CD14-positive monocyte (primary cell): Measurements from ENCODE around the gene ZNF729. TPM values are rescaled to one million over a fixed set of nuclear protein-coding genes. Genes with fewer than 3 reads are reported as not detected.

Source experiments
- DNase-seq, 3 donors: peaks; one replicate each; pipeline ENCODE4 v3.0.0-alpha.2; 2011 to 2022
- H2AFZ ChIP-seq: 2 replicates; pipeline ENCODE4 v1.6.0; 2012; ENCODE audit warnings: mild to moderate bottlenecking, low read depth, low read length, inconsistent platforms; ENCODE audit not compliant: insufficient read depth, poor library complexity, severe bottlenecking
- H3K27ac ChIP-seq, 2 donors: 1 replicate in 1 of 2; 2 replicates in 1 of 2; pipeline ENCODE4 v1.5.1; 2012 to 2013; ENCODE audit warnings: low read length in 2 of 2, control low read depth in 1 of 2, inconsistent platforms in 1 of 2, low read depth in 1 of 2, mild to moderate bottlenecking in 1 of 2
- H3K27me3 ChIP-seq, 2 donors: one replicate each; pipeline versions ENCODE4 v1.6.0 to v1.6.1; 2011 to 2013; ENCODE audit warnings: low read length in 2 of 2; ENCODE audit not compliant: control insufficient read depth in 2 of 2, insufficient read depth in 2 of 2
- H3K36me3 ChIP-seq, 2 donors: replicated peaks in 1 of 2; 1 replicate in 1 of 2; 2 replicates in 1 of 2; pipeline versions ENCODE4 v1.5.1 to v1.6.1; 2012 to 2013; ENCODE audit warnings: low read length in 2 of 2, control low read depth in 1 of 2, inconsistent platforms in 1 of 2, mild to moderate bottlenecking in 1 of 2; ENCODE audit not compliant: insufficient read depth in 2 of 2, control insufficient read depth in 1 of 2
- H3K4me1 ChIP-seq, 2 donors: 1 replicate in 1 of 2; 2 replicates in 1 of 2; pipeline versions ENCODE4 v1.5.1 to v1.6.1; 2012 to 2013; ENCODE audit warnings: low read length in 2 of 2, control low read depth in 1 of 2, inconsistent platforms in 1 of 2, mild to moderate bottlenecking in 1 of 2, moderate library complexity in 1 of 2; ENCODE audit not compliant: insufficient read depth in 2 of 2, control insufficient read depth in 1 of 2
- H3K4me2 ChIP-seq: replicated peaks from 2 replicates; pipeline ENCODE3; 2012; ENCODE audit warnings: low read length, moderate library complexity, mild to moderate bottlenecking; ENCODE audit not compliant: poor library complexity, severe bottlenecking; ENCODE audit errors: extremely low read depth
- H3K4me3 ChIP-seq, 3 experiments: fragments of 200-600 bp in 1 of 3; sonication (generic) in 1 of 3; replicated peaks in 1 of 3; 1 replicate in 2 of 3; 2 replicates in 1 of 3; pipeline ENCODE4 v1.5.1; 2011 to 2013; ENCODE audit warnings: low read length in 3 of 3, mild to moderate bottlenecking in 3 of 3, control low read depth in 2 of 3, low read depth in 2 of 3, inconsistent platforms in 1 of 3, moderate library complexity in 1 of 3
- H3K79me2 ChIP-seq: 2 replicates; pipeline ENCODE4 v1.6.0; 2012; ENCODE audit warnings: mild to moderate bottlenecking, control low read depth, inconsistent platforms, low read length, moderate library complexity; ENCODE audit not compliant: insufficient read depth
- H3K9ac ChIP-seq: 2 replicates; pipeline ENCODE4 v1.6.0; 2017; ENCODE audit warnings: low read length, mild to moderate bottlenecking; ENCODE audit not compliant: insufficient read depth, poor library complexity, severe bottlenecking
- H3K9me3 ChIP-seq, 2 donors: replicated peaks in 1 of 2; 1 replicate in 1 of 2; 2 replicates in 1 of 2; pipeline versions ENCODE4 v1.5.1 to v1.6.1; 2012 to 2013; ENCODE audit warnings: low read length in 2 of 2, control low read depth in 1 of 2; ENCODE audit not compliant: control insufficient read depth in 1 of 2, insufficient read depth in 1 of 2
- H4K20me1 ChIP-seq: 2 replicates; pipeline ENCODE4 v1.6.0; 2012; ENCODE audit warnings: mild to moderate bottlenecking, low read length, control low read depth, moderate library complexity; ENCODE audit not compliant: insufficient read depth
- H3K27ac Mint-ChIP-seq, 7 donors: one replicate each; pipeline ENCODE4 v1.8.0; 2020; ENCODE audit warnings: mild to moderate bottlenecking in 7 of 7, mixed read lengths in 7 of 7, moderate library complexity in 6 of 7, inconsistent platforms in 2 of 7
- H3K27me3 Mint-ChIP-seq, 3 donors: one replicate each; pipeline ENCODE4 v1.8.0; 2021 to 2022; ENCODE audit warnings: low read depth in 3 of 3, mild to moderate bottlenecking in 3 of 3, mixed read lengths in 3 of 3, moderate library complexity in 3 of 3, inconsistent platforms in 1 of 3
- H3K36me3 Mint-ChIP-seq, 2 donors: one replicate each; pipeline ENCODE4 v1.8.0; 2020; ENCODE audit warnings: mixed read lengths in 2 of 2, inconsistent platforms in 1 of 2, mild to moderate bottlenecking in 1 of 2
- H3K4me1 Mint-ChIP-seq: one replicate; pipeline ENCODE4 v1.8.0; 2020; ENCODE audit warnings: mild to moderate bottlenecking, mixed read lengths
- H3K4me3 Mint-ChIP-seq, 2 donors: one replicate each; pipeline ENCODE4 v1.8.0; 2020; ENCODE audit warnings: mild to moderate bottlenecking in 2 of 2, mixed read lengths in 2 of 2, moderate library complexity in 1 of 2
- H3K9me3 Mint-ChIP-seq, 7 donors: one replicate each; pipeline ENCODE4 v1.8.0; 2020 to 2022; ENCODE audit warnings: mixed read lengths in 7 of 7, mild to moderate bottlenecking in 6 of 7, moderate library complexity in 6 of 7, inconsistent platforms in 2 of 7
- WGBS: methylation state at CpG from one replicate; pipeline ENCODE4 v1.1.5; 2013; ENCODE audit warnings: missing lambda C conversion rate; ENCODE audit not compliant: insufficient coverage; 5-methylcytosine and 5-hydroxymethylcytosine counted together
- intact Hi-C, 2 donors: fragments of 100-400 bp; cut with micrococcal nuclease; formaldehyde crosslinking; loops; one replicate each; pipeline versions ENCODE4 v1.15.0 to v1.15.1; 2023
- polyA minus RNA-seq: library from RNA; depleted of rRNA, polyadenylated mRNA; stranded (reverse); fragments of >200 nt; gene quantifications from 2 replicates; pipeline ENCODE4 v1.2.3, GENCODE V29; 2012
- polyA plus RNA-seq, 3 donors: library from polyadenylated mRNA; depleted of rRNA in 1 of 3; unstranded in 2 of 3; stranded (reverse) in 1 of 3; fragments of 300-500 nt in 2 of 3; fragments of >200 nt in 1 of 3; fragmentation: Illumina TruSeq in 2 of 3; gene quantifications; 1 replicate in 2 of 3; 2 replicates in 1 of 3; pipeline ENCODE4 v1.2.3, GENCODE V29; 2012 to 2021
- total RNA-seq, 12 experiments: library from RNA in 1 of 12; stranded (reverse) in 1 of 12; fragments of 120-200 nt in 1 of 12; gene quantifications; one replicate each; pipeline ENCODE4 v1.2.4 and lab custom pipeline; 2013 to 2026; ENCODE audit warnings: mixed read lengths in 6 of 12, inconsistent platforms in 1 of 12
- TF ChIP-seq, protein P1 (sequence below): fragments of 200-600 bp; IDR thresholded peaks from one replicate; pipeline ENCODE4 v1.8.0; 2022; ENCODE audit warnings: antibody characterized with exemption, mild to moderate bottlenecking

The ZNF729 gene
- total RNA-seq (2013): not detected
- polyA plus RNA-seq (not detected), polyA minus RNA-seq (not detected in 2 replicates), total RNA-seq (lab: John Stamatoyannopoulos, UW) (0 to 0.69 (median 0) reads per million in 11 experiments)

DNA sequence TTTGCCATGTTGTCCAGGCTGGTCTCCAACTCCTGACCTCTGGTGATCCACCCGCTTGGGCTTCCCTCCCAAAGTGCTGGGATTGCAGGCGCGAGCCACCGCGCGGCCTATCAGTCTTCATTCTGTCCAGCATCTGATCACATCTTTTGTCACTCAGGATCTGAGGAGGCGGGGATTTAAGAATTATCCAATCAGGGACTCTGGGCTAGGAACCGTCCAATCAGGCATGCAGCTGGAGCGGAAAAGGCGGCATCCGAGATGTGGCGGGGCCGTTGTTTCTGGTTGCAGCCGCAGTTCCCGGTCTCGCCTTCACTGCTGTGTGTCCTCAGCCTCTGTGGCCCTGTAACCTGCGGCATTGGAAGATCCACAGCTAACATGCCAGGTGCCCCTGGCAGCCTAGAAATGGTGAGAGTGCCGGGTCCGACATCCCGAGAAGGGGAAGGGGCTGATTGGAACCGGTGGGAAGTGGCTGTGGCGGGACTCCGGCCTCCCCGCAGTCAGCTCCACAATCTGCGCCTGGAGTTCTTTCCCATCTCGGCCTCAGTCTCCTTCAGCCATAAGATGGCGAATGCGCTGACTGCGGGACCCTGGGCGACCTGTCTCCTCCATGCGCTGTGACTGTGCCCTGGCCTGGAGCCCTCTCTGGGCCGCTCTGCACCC is at the start of gene ZNF729:
Gene ZNF729, plus strand, starts transcription at position 291 of the 660 bp plus-strand sequence. Its CDS starts 85 bp downstream, at position 376.
- Mint-ChIP-seq H3K4me1 (no peaks in the 10 kb centered on the region), H3K27me3 (peaks cover 0 to 17% (median 13%) of the 10 kb centered on the region in 3 donors), H3K27ac (no peak within 1 kb of the TSS), H3K4me3 (peak within 1 kb of the TSS in 1 of 2 donors; percentile 46), H3K9me3 (peaks cover 25 to 72% (median 48%) of the 10 kb centered on the region in 7 donors), H3K36me3 (no peaks in the 10 kb centered on the region)
- Histone ChIP-seq H3K4me1 (no peaks in the 10 kb centered on the region), H3K79me2 (no peaks in the 10 kb centered on the region), H3K4me3 (no peak within 1 kb of the TSS), H4K20me1 (no peaks in the 10 kb centered on the region), H3K4me2 (no peak within 1 kb of the TSS), H3K9me3 (peaks cover 44 to 65% of the 10 kb centered on the region in 2 donors), H2AFZ (no peak within 1 kb of the TSS), H3K36me3 (no peaks in the 10 kb centered on the region), H3K9ac (no peak within 1 kb of the TSS), H3K27me3 (peaks cover 0 to 4% of the 10 kb centered on the region in 2 donors), H3K27ac (no peak within 1 kb of the TSS)
- 4% methylated on average over 31 of the region's 32 CpGs for WGBS
- DNase-seq: no peak
- TF ChIP-seq, protein P1, sequence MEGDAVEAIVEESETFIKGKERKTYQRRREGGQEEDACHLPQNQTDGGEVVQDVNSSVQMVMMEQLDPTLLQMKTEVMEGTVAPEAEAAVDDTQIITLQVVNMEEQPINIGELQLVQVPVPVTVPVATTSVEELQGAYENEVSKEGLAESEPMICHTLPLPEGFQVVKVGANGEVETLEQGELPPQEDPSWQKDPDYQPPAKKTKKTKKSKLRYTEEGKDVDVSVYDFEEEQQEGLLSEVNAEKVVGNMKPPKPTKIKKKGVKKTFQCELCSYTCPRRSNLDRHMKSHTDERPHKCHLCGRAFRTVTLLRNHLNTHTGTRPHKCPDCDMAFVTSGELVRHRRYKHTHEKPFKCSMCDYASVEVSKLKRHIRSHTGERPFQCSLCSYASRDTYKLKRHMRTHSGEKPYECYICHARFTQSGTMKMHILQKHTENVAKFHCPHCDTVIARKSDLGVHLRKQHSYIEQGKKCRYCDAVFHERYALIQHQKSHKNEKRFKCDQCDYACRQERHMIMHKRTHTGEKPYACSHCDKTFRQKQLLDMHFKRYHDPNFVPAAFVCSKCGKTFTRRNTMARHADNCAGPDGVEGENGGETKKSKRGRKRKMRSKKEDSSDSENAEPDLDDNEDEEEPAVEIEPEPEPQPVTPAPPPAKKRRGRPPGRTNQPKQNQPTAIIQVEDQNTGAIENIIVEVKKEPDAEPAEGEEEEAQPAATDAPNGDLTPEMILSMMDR: no peak
- intact Hi-C loops: no loop called here

GRCh38 chr19:22256856-22257255 is 29.4 kb upstream of the ZNF729 start:
- H3K4me2 ChIP-seq: no peak overlapping the region
- H3K9me3 ChIP-seq: peaks cover 68 to 85% of the 10 kb centered on the region in 2 donors
- no peaks in the 10 kb centered on the region for H4K20me1 ChIP-seq
- H3K27ac ChIP-seq: no peak overlapping the region
- H3K4me3 ChIP-seq: no peak overlapping the region
- no peaks in the 10 kb centered on the region for H3K36me3 ChIP-seq
- H3K9ac ChIP-seq: no peak overlapping the region
- no peaks in the 10 kb centered on the region for H3K79me2 ChIP-seq
- intact Hi-C loops: no loop called here
- Mint-ChIP-seq H3K4me1 (no peaks in the 10 kb centered on the region), H3K27me3 (peaks cover 0 to 3% (median 0%) of the 10 kb centered on the region in 3 donors), H3K9me3 (peaks cover 22 to 73% (median 52%) of the 10 kb centered on the region in 7 donors), H3K27ac (no peak overlapping the region), H3K4me3 (no peak overlapping the region), H3K36me3 (no peaks in the 10 kb centered on the region)
- TF ChIP-seq, protein P1: no peak
- no peaks in the 10 kb centered on the region for H3K4me1 ChIP-seq
- no peaks in the 10 kb centered on the region for H3K27me3 ChIP-seq
- DNase-seq: no peak
- no peak overlapping the region for H2AFZ ChIP-seq
